IMR-90 (cell line): Measurements from ENCODE around the gene TFDP2. TPM values are rescaled to one million over a fixed set of nuclear protein-coding genes. Genes with fewer than 3 reads are reported as not detected.

Experiments used
- ATAC-seq: fragments of 200-7000 bp; cut with Tn5 transposase; 2 replicates; pipeline ENCODE4 v1.9.1; 2020; ENCODE audit warnings: low read depth, mild to moderate bottlenecking, moderate library complexity
- BruUV-seq: library from RNA; stranded (reverse); fragments of 400-500 nt; replicated peaks from 2 replicates; lab custom pipeline; 2021; lab: Mats Ljungman, UMichigan
- CTCF ChIA-PET: fragments of 300-600 bp; formaldehyde crosslinking; extraction: SDS; loops from one replicate; lab custom pipeline; 2021; ENCODE audit warnings: antibody characterized with exemption; lab: Yijun Ruan, JAX
- POLR2A ChIA-PET: fragments of 300-600 bp; sonication (Branson Sonifier 250); formaldehyde crosslinking; loops from one replicate; lab custom pipeline; 2022; ENCODE audit warnings: antibody characterized with exemption; ENCODE audit not compliant: unreplicated experiment; lab: Charles Lee
- DNase-seq: peaks from one replicate; pipeline ENCODE4 v3.0.0; 2013
- H2AFZ ChIP-seq: replicated peaks from 2 replicates; pipeline ENCODE3; 2013; ENCODE audit warnings: low read length, mild to moderate bottlenecking; ENCODE audit not compliant: poor library complexity
- H2AK5ac ChIP-seq: 2 replicates; pipeline ENCODE4 v1.6.1; 2013; ENCODE audit warnings: low read depth, low read length, inconsistent platforms
- H2AK9ac ChIP-seq: replicated peaks from 2 replicates; pipeline ENCODE3; 2013; ENCODE audit warnings: mild to moderate bottlenecking, low read depth, low read length, moderate library complexity; ENCODE audit not compliant: poor library complexity
- H2BK120ac ChIP-seq: 2 replicates; pipeline ENCODE4 v1.6.1; 2013; ENCODE audit warnings: low read depth, low read length, inconsistent platforms
- H2BK15ac ChIP-seq: 3 replicates; pipeline ENCODE4 v1.6.1; 2013; ENCODE audit warnings: low read depth, low read length, inconsistent platforms
- H2BK20ac ChIP-seq: 2 replicates; pipeline ENCODE4 v1.6.1; 2013; ENCODE audit warnings: low read depth, mild to moderate bottlenecking, inconsistent platforms, low read length, moderate library complexity
- H2BK5ac ChIP-seq: 2 replicates; pipeline ENCODE4 v1.6.1; 2013; ENCODE audit warnings: mild to moderate bottlenecking, low read depth, low read length, inconsistent platforms; ENCODE audit not compliant: poor library complexity, severe bottlenecking
- H3K14ac ChIP-seq: replicated peaks from 2 replicates; pipeline ENCODE4 v1.6.1; 2013; ENCODE audit warnings: low read depth, low read length, inconsistent platforms
- H3K18ac ChIP-seq: 2 replicates; pipeline ENCODE4 v1.6.1; 2013; ENCODE audit warnings: low read depth, low read length, control low read depth
- H3K23ac ChIP-seq: 2 replicates; pipeline ENCODE4 v1.6.1; 2013; ENCODE audit warnings: low read depth, low read length, inconsistent platforms
- H3K27ac ChIP-seq: 2 replicates; pipeline ENCODE4 v1.5.1; 2013; ENCODE audit warnings: mild to moderate bottlenecking, control low read depth, low read length; ENCODE audit not compliant: insufficient read depth
- H3K27me3 ChIP-seq: 2 replicates; pipeline ENCODE4 v1.6.1; 2013; ENCODE audit warnings: low read length; ENCODE audit not compliant: control insufficient read depth, insufficient read depth
- H3K36me3 ChIP-seq: 2 replicates; pipeline ENCODE4 v1.6.1; 2013; ENCODE audit warnings: low read length, mixed read lengths; ENCODE audit not compliant: control insufficient read depth, insufficient read depth
- H3K4ac ChIP-seq: 2 replicates; pipeline ENCODE4 v1.6.1; 2013; ENCODE audit warnings: low read depth, low read length, inconsistent platforms
- H3K4me1 ChIP-seq: 2 replicates; pipeline ENCODE4 v1.6.1; 2013; ENCODE audit warnings: low read length, mixed read lengths; ENCODE audit not compliant: control insufficient read depth, insufficient read depth
- H3K4me2 ChIP-seq: 2 replicates; pipeline ENCODE4 v1.6.1; 2013; ENCODE audit warnings: low read depth, mild to moderate bottlenecking, control low read depth, low read length, moderate library complexity
- H3K4me3 ChIP-seq: 2 replicates; pipeline ENCODE4 v1.5.1; 2013; ENCODE audit warnings: low read depth, mild to moderate bottlenecking, control low read depth, low read length, moderate library complexity; ENCODE audit not compliant: insufficient read depth
- H3K56ac ChIP-seq: 2 replicates; pipeline ENCODE4 v1.6.1; 2013; ENCODE audit warnings: low read length, inconsistent platforms; ENCODE audit not compliant: insufficient read depth; ENCODE audit errors: extremely low read depth
- H3K79me1 ChIP-seq, 2 experiments: 2 replicates each; pipeline ENCODE4 v1.6.1; 2013; ENCODE audit warnings: low read length in 2 of 2, inconsistent platforms in 1 of 2, low read depth in 1 of 2
- H3K9ac ChIP-seq: 2 replicates; pipeline ENCODE4 v1.6.1; 2013; ENCODE audit warnings: low read depth, low read length, control low read depth
- H3K9me1 ChIP-seq: 2 replicates; pipeline ENCODE4 v1.6.1; 2013; ENCODE audit warnings: low read length, inconsistent platforms; ENCODE audit not compliant: insufficient read depth
- H3K9me3 ChIP-seq: 2 replicates; pipeline ENCODE4 v1.6.1; 2013; ENCODE audit warnings: low read length; ENCODE audit not compliant: control insufficient read depth, insufficient read depth
- H4K20me1 ChIP-seq: 2 replicates; pipeline ENCODE4 v1.6.1; 2013; ENCODE audit warnings: low read length, inconsistent platforms; ENCODE audit not compliant: insufficient read depth
- H4K5ac ChIP-seq: 2 replicates; pipeline ENCODE4 v1.6.1; 2013; ENCODE audit warnings: mild to moderate bottlenecking, low read depth, low read length, control low read depth
- H4K8ac ChIP-seq, 2 experiments: 2 replicates each; pipeline ENCODE4 v1.6.1; 2013; ENCODE audit warnings: low read depth in 2 of 2, low read length in 2 of 2, control low read depth in 1 of 2, inconsistent platforms in 1 of 2
- H4K91ac ChIP-seq: 2 replicates; pipeline ENCODE4 v1.6.1; 2013; ENCODE audit warnings: low read depth, low read length, inconsistent platforms; ENCODE audit not compliant: insufficient read depth
- MAFK ChIP-seq: IDR thresholded peaks from 2 replicates; pipeline ENCODE4 v1.6.1; 2012; ENCODE audit warnings: low read depth, low read length, improper control_type of control experiment
- MAZ ChIP-seq: IDR thresholded peaks from 2 replicates; pipeline ENCODE4 v1.6.1; 2012; ENCODE audit warnings: low read depth, mild to moderate bottlenecking, low read length, improper control_type of control experiment, moderate library complexity, borderline replicate concordance
- RAD21 ChIP-seq: IDR thresholded peaks from 2 replicates; pipeline ENCODE4 v1.6.1; 2012; ENCODE audit warnings: low read length, improper control_type of control experiment
- RCOR1 ChIP-seq: IDR thresholded peaks from 2 replicates; pipeline ENCODE4 v1.6.1; 2012; ENCODE audit warnings: mild to moderate bottlenecking, low read length, improper control_type of control experiment; ENCODE audit not compliant: insufficient replicate concordance
- WGBS, 2 experiments: methylation state at CpG; one replicate each; pipeline versions ENCODE4 v1.1.5 to v1.1.7; 2013; ENCODE audit warnings: missing lambda C conversion rate in 2 of 2; ENCODE audit not compliant: insufficient read length in 1 of 2; ENCODE audit errors: extremely low coverage in 2 of 2; 5-methylcytosine and 5-hydroxymethylcytosine counted together
- dilution Hi-C: fragments of 300-500 bp; cut with HindIII; formaldehyde crosslinking; loops from one replicate; pipeline ENCODE4 v1.14.3; 2018; ENCODE audit warnings: low sequenced_read_pairs; ENCODE audit not compliant: unreplicated experiment
- in situ Hi-C: fragments of 300-500 bp; cut with MboI; formaldehyde crosslinking; loops from 3 replicates; pipeline ENCODE4 v1.14.3; 2019; ENCODE audit warnings: low sequenced_read_pairs, inconsistent platforms, mixed read lengths
- intact Hi-C: fragments of 100-400 bp; cut with micrococcal nuclease; formaldehyde crosslinking; loops from 2 replicates; pipeline ENCODE4 v1.10.0; 2022
- polyA plus RNA-seq, 3 experiments: library from polyadenylated mRNA; depleted of rRNA; stranded (reverse); fragments of >200 nt; gene quantifications; 2 replicates each; pipeline ENCODE4 v1.2.3, GENCODE V29; 2012; ENCODE audit warnings: low replicate concordance in 1 of 3
- total RNA-seq: library from RNA; depleted of rRNA; stranded (reverse); fragments of >200 nt; gene quantifications from 2 replicates; pipeline ENCODE4 v1.2.3, GENCODE V29; 2012
- TF ChIP-seq, protein P1 (sequence below): fragments of 150-350 bp; IDR thresholded peaks from 2 replicates; pipeline ENCODE4 v1.6.1; 2017; ENCODE audit warnings: mild to moderate bottlenecking, antibody characterized with exemption, low read length, low read depth

TFDP2 gene
- total and polyA plus RNA-seq, 2 of the 4 experiments (the other 2 are of a cell fraction): 10.7 to 23.7 TPM

DNA sequence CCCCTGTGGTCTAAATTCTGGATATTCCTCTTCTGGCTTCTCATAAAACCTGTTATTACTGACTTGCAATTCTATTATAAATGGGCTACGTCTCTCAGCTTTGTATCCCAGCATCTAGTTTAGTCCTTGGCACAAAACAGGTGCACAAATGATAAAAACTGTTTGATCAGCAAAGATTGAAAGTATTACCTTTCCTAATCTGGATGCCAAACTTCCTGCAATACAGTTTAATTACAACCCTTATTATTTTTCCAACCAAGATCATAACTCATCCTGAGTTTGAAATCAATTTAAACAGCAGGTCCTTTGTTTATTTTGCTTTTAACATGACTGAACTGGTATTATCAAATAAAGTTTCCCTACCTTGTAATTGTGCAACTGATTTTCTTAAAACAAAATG lies 140.3 kb downstream of the TFDP2 start:
- 0 out of 2 replicates have a peak, but pooled peaks cover 1% of the 10 kb centered on the region for H3K36me3 ChIP-seq
- no peak overlapping the region for H2AFZ ChIP-seq
- no peak overlapping the region for H3K14ac ChIP-seq
- no peak overlapping the region for H3K4ac ChIP-seq
- no peak overlapping the region for H4K8ac ChIP-seq
- H2BK120ac ChIP-seq: no peak overlapping the region
- H3K9me1 ChIP-seq: 0 out of 2 replicates have a peak, but pooled peaks cover 4% of the 10 kb centered on the region
- H3K9me3 ChIP-seq: no peaks in the 10 kb centered on the region
- H3K9ac ChIP-seq: no peak overlapping the region
- no peak overlapping the region for H4K91ac ChIP-seq
- whole genome bisulfite sequencing, 2 experiments: no CpG with 5 or more reads among the region's 1 CpG
- no peak overlapping the region for H2BK15ac ChIP-seq
- H3K27me3 ChIP-seq: no peaks in the 10 kb centered on the region
- CTCF ChIA-PET: interaction anchor here (0.7 kb wide), 1 partner anchor 75 kb away, joined by 6 read pairs; no protein-coding TSS in a partner anchor
- POLR2A ChIA-PET: no interaction called here
- no peak overlapping the region for H2BK20ac ChIP-seq
- no peak overlapping the region for H3K27ac ChIP-seq
- no peak overlapping the region for H2BK5ac ChIP-seq
- intact Hi-C loops: no loop called here
- ATAC-seq (no peak), DNase-seq (no peak)
- no peak overlapping the region for H4K5ac ChIP-seq
- no peaks in the 10 kb centered on the region for H4K20me1 ChIP-seq
- no peak overlapping the region for H3K4me3 ChIP-seq
- H3K56ac ChIP-seq: no peak overlapping the region
- TF ChIP-seq MAZ (no peak), MAFK (0 out of 2 replicates have a peak, but pooled peaks have one; percentile 7), RAD21 (no peak), RCOR1 (no peak)
- TF ChIP-seq, protein P1, sequence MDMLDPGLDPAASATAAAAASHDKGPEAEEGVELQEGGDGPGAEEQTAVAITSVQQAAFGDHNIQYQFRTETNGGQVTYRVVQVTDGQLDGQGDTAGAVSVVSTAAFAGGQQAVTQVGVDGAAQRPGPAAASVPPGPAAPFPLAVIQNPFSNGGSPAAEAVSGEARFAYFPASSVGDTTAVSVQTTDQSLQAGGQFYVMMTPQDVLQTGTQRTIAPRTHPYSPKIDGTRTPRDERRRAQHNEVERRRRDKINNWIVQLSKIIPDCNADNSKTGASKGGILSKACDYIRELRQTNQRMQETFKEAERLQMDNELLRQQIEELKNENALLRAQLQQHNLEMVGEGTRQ: no peak
- dilution Hi-C loops: no loop called here
- H2AK9ac ChIP-seq: no peak overlapping the region
- BruUV-seq: no TSS peak
- no peak overlapping the region for H3K18ac ChIP-seq
- H3K23ac ChIP-seq: no peak overlapping the region
- in situ Hi-C loops: no loop called here
- no peaks in the 10 kb centered on the region for H3K4me1 ChIP-seq
- H3K79me1 ChIP-seq: peaks cover 1 to 2% of the 10 kb centered on the region in 2 experiments; a peak in 2 of 4 replicates
- H2AK5ac ChIP-seq: no peak overlapping the region
- H3K4me2 ChIP-seq: no peak overlapping the region
